A673 (cell line): ENCODE results near the gene GYPB.
"Not testable (repeated sequence)": the region's sequence is repeated elsewhere in the genome, so short reads cannot be mapped to it uniquely, and the experiment has no call there.

Experiments
- EZH2 ChIP-seq: fragments of 200-600 bp; sonication (generic); IDR thresholded peaks from 2 replicates; pipeline ENCODE4 v1.6.1; 2017; ENCODE audit warnings: borderline replicate concordance, low read depth, mild to moderate bottlenecking, mixed read lengths, antibody characterized with exemption, low read length; ENCODE audit not compliant: poor library complexity, severe bottlenecking
- TF ChIP-seq, protein P1 (sequence below): fragments of 300-800, 200-600 bp; sonication (generic); conservative IDR thresholded peaks from 2 replicates; pipeline ENCODE4 v1.5.1; 2017; ENCODE audit warnings: low read depth, mild to moderate bottlenecking, antibody characterized with exemption, low read length, moderate library complexity, mixed read lengths

DNA sequence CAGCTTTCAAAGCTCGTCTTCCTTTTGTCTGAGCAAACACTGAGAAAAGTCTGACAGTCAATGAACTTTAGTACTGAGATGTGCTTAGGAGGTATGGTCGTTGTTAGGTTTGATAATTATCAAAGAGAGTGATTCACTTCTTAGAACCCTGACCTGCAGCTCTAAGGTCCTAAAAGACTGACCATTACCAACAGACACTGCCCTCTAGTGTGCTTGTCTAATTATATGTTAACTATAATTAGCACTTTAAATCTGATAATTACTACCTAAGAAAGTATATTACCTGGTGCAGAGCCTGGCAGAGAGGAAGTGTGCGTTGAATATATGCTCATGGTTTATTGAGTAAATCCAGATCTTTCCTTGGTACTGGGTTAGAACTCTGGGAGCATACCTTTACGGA is 38.4 kb downstream of the GYPB start:
- TF ChIP-seq, protein P1, sequence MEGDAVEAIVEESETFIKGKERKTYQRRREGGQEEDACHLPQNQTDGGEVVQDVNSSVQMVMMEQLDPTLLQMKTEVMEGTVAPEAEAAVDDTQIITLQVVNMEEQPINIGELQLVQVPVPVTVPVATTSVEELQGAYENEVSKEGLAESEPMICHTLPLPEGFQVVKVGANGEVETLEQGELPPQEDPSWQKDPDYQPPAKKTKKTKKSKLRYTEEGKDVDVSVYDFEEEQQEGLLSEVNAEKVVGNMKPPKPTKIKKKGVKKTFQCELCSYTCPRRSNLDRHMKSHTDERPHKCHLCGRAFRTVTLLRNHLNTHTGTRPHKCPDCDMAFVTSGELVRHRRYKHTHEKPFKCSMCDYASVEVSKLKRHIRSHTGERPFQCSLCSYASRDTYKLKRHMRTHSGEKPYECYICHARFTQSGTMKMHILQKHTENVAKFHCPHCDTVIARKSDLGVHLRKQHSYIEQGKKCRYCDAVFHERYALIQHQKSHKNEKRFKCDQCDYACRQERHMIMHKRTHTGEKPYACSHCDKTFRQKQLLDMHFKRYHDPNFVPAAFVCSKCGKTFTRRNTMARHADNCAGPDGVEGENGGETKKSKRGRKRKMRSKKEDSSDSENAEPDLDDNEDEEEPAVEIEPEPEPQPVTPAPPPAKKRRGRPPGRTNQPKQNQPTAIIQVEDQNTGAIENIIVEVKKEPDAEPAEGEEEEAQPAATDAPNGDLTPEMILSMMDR: not testable (repeated sequence)
- not testable (repeated sequence) for TF ChIP-seq EZH2
